Vagina (tissue), 2 donors: Measurements from ENCODE around the gene XCL2.

ENCODE experiments used
- CTCF ChIP-seq, 3 experiments: fragments of 450-650 bp in 2 of 3; fragments of 200-600 bp in 1 of 3; sonication (generic) in 1 of 3; IDR thresholded peaks; one replicate each; pipeline ENCODE4 v1.5.1; 2017 to 2019; ENCODE audit warnings: antibody characterized with exemption in 3 of 3, mild to moderate bottlenecking in 2 of 3, moderate library complexity in 2 of 3
- POLR2A ChIP-seq, 2 donors: fragments of 450-650 bp; IDR thresholded peaks; one replicate each; pipeline ENCODE4 v1.6.1; 2017; ENCODE audit warnings: antibody characterized with exemption in 2 of 2, mild to moderate bottlenecking in 2 of 2, moderate library complexity in 2 of 2
- POLR2AphosphoS5 ChIP-seq, 2 donors: sonication (generic); formaldehyde crosslinking; IDR thresholded peaks; one replicate each; pipeline ENCODE4 v1.9.0; 2017; ENCODE audit warnings: antibody characterized with exemption in 2 of 2, mild to moderate bottlenecking in 2 of 2, low read depth in 1 of 2; ENCODE audit not compliant: insufficient read depth in 1 of 2

- TF ChIP-seq CTCF (IDR thresholded peaks at IDR 0.05) (no peak), POLR2AphosphoS5 (IDR thresholded peaks at IDR 0.05; ENCODE audit: insufficient read depth in 1 of 2, low read depth in 1 of 2) (no peak), POLR2A (IDR thresholded peaks at IDR 0.05) (no peak)
Measured at GRCh38 chr1:168591641-168592250, 47.9 kb upstream of the XCL2 start.
